Transverse colon (tissue), 4 donors: ENCODE measurements around the gene ZNF445.
"Not testable (repeated sequence)": the region's sequence is repeated elsewhere in the genome, so short reads cannot be mapped to it uniquely, and the experiment has no call there.

Experiments used
- POLR2A ChIP-seq: fragments of 450-650 bp; IDR thresholded peaks from one replicate; pipeline ENCODE4 v1.6.1; 2016; ENCODE audit warnings: antibody characterized with exemption, mild to moderate bottlenecking, moderate library complexity
- POLR2AphosphoS5 ChIP-seq, 3 donors: sonication (generic); formaldehyde crosslinking; IDR thresholded peaks; one replicate each; pipeline ENCODE4 v1.6.1; 2016; ENCODE audit warnings: antibody characterized with exemption in 3 of 3
- TF ChIP-seq, protein P1 (sequence below), 5 experiments: fragments of 200-600 bp in 3 of 5; fragments of 450-650 bp in 2 of 5; sonication (generic) in 3 of 5; IDR thresholded peaks; 1 replicate in 2 of 5; 2 replicates in 3 of 5; pipeline ENCODE4 v1.5.1; 2016 to 2017; ENCODE audit warnings: antibody characterized with exemption in 5 of 5, inconsistent platforms in 3 of 5, mild to moderate bottlenecking in 2 of 5, moderate library complexity in 1 of 5

DNA sequence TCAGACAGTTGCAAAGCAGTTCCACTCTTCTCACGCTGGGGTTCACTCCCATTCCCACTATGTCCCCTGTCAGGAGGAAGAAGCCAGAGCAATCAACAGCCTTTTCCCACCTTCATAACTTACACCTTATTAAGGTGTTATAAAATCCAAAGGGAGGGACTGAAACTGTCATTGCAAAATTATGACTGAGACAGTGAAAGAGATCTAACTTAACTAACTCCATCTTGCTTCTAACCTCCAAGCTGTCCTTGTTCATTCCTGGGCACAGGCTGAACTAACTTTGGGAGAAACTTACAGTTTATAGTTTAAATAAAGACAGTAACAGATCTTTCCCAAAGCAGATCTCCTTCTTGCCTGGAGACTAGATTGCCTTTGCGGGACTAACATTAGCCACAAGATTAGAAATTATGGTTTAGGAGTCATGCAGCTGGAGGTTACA lies 9.4 kb downstream of the ZNF445 start:
- TF ChIP-seq, protein P1, sequence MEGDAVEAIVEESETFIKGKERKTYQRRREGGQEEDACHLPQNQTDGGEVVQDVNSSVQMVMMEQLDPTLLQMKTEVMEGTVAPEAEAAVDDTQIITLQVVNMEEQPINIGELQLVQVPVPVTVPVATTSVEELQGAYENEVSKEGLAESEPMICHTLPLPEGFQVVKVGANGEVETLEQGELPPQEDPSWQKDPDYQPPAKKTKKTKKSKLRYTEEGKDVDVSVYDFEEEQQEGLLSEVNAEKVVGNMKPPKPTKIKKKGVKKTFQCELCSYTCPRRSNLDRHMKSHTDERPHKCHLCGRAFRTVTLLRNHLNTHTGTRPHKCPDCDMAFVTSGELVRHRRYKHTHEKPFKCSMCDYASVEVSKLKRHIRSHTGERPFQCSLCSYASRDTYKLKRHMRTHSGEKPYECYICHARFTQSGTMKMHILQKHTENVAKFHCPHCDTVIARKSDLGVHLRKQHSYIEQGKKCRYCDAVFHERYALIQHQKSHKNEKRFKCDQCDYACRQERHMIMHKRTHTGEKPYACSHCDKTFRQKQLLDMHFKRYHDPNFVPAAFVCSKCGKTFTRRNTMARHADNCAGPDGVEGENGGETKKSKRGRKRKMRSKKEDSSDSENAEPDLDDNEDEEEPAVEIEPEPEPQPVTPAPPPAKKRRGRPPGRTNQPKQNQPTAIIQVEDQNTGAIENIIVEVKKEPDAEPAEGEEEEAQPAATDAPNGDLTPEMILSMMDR (IDR thresholded peaks at IDR 0.05) = not testable (repeated sequence)
- TF ChIP-seq POLR2A; POLR2AphosphoS5 (IDR thresholded peaks at IDR 0.05): not testable (repeated sequence)
